ENCODE measurements around the gene SMAD5.

The SMAD5 gene

GRCh38 chr5:136159457-136159856, 26.8 kb downstream of the SMAD5 start:
- H3K27me3 ChIP-seq (replicated peaks; ENCODE audit: insufficient read depth, low read length) = no peaks in the 10 kb centered on the region
- H3K9ac ChIP-seq (ENCODE audit: low read length) = no peak overlapping the region
- peaks cover 5% of the 10 kb centered on the region; the same call in 1 of the 2 replicates for H3K4me1 ChIP-seq (ENCODE audit: low read length)
- peaks cover 68% of the 10 kb centered on the region for H3K79me2 ChIP-seq (ENCODE audit: low read length)
- H3K27ac ChIP-seq (ENCODE audit: low read length) = no peak overlapping the region
- DNase-seq = peak; percentile 28
- peaks cover 3% of the 10 kb centered on the region; the same call in 1 of the 2 replicates for H4K20me1 ChIP-seq (ENCODE audit: insufficient read depth, low read length)
- 0 out of 2 replicates have a peak, but pooled peaks cover 5% of the 10 kb centered on the region for H3F3A ChIP-seq (ENCODE audit: insufficient read depth, low read length)
- H3K4me3 ChIP-seq (ENCODE audit: low read length) = no peak overlapping the region
- no peak for TF ChIP-seq EZH2phosphoT487 (IDR thresholded peaks at IDR 0.05; ENCODE audit: low read length)
- no peak for TF ChIP-seq CTCF (IDR thresholded peaks at IDR 0.05; ENCODE audit: low read length)
- TF ChIP-seq EZH2 (optimal IDR thresholded peaks at IDR 0.05; ENCODE audit: low read depth, low read length) = no peak
- no peaks in the 10 kb centered on the region for H3K9me2 ChIP-seq (replicated peaks; ENCODE audit: insufficient read depth, low read length)
- 0 out of 2 replicates have a peak overlapping the region, but pooled peaks have one; percentile 1 for H3K4me2 ChIP-seq (ENCODE audit: low read depth, low read length)
- no peak overlapping the region for H2AFZ ChIP-seq (ENCODE audit: low read length)
- H3K9me3 ChIP-seq (replicated peaks; ENCODE audit: insufficient read depth, low read length) = no peaks in the 10 kb centered on the region
- no peaks in the 10 kb centered on the region for H3K36me3 ChIP-seq (replicated peaks; ENCODE audit: insufficient read depth, low read length)

GRCh38 chr5:136162008-136162407, 29.4 kb downstream of the SMAD5 start:
- no peak overlapping the region for H2AFZ ChIP-seq (ENCODE audit: low read length)
- H3K79me2 ChIP-seq (ENCODE audit: low read length) = peaks cover 47% of the 10 kb centered on the region
- H3K27ac ChIP-seq (ENCODE audit: low read length) = no peak overlapping the region
- H3K4me2 ChIP-seq (ENCODE audit: low read depth, low read length) = no peak overlapping the region
- no peak for DNase-seq
- H3K27me3 ChIP-seq (replicated peaks; ENCODE audit: insufficient read depth, low read length) = no peaks in the 10 kb centered on the region
- peaks cover 12% of the 10 kb centered on the region for H3K4me1 ChIP-seq (ENCODE audit: low read length)
- H3K36me3 ChIP-seq (replicated peaks; ENCODE audit: insufficient read depth, low read length) = no peaks in the 10 kb centered on the region
- no peak overlapping the region for H3K4me3 ChIP-seq (ENCODE audit: low read length)
- peaks cover 10% of the 10 kb centered on the region; the same call in 1 of the 2 replicates for H3F3A ChIP-seq (ENCODE audit: insufficient read depth, low read length)
- H3K9me3 ChIP-seq (replicated peaks; ENCODE audit: insufficient read depth, low read length) = no peaks in the 10 kb centered on the region
- no peak overlapping the region for H3K9ac ChIP-seq (ENCODE audit: low read length)
- H3K9me2 ChIP-seq (replicated peaks; ENCODE audit: insufficient read depth, low read length) = no peaks in the 10 kb centered on the region
- H4K20me1 ChIP-seq (ENCODE audit: insufficient read depth, low read length) = peaks cover 3% of the 10 kb centered on the region; the same call in 1 of the 2 replicates
- TF ChIP-seq CTCF (IDR thresholded peaks at IDR 0.05; ENCODE audit: low read length) (no peak), EZH2 (optimal IDR thresholded peaks at IDR 0.05; ENCODE audit: low read depth, low read length) (no peak), EZH2phosphoT487 (IDR thresholded peaks at IDR 0.05; ENCODE audit: low read length) (no peak)

GRCh38 chr5:136164226-136164625, 31.6 kb downstream of the SMAD5 start:
- Histone ChIP-seq H3K4me3 (ENCODE audit: low read length) (no peak overlapping the region), H3K27me3 (replicated peaks; ENCODE audit: insufficient read depth, low read length) (no peaks in the 10 kb centered on the region), H3K27ac (ENCODE audit: low read length) (peak overlapping the region; percentile 41; the same call in 1 of the 2 replicates), H3K9me3 (replicated peaks; ENCODE audit: insufficient read depth, low read length) (no peaks in the 10 kb centered on the region), H4K20me1 (ENCODE audit: insufficient read depth, low read length) (no peaks in the 10 kb centered on the region; the same call in 1 of the 2 replicates), H3K4me2 (ENCODE audit: low read depth, low read length) (peak overlapping the region; percentile 36; the same call in 1 of the 2 replicates), H3F3A (ENCODE audit: insufficient read depth, low read length) (peaks cover 12% of the 10 kb centered on the region; the same call in 1 of the 2 replicates), H3K9me2 (replicated peaks; ENCODE audit: insufficient read depth, low read length) (no peaks in the 10 kb centered on the region), H3K36me3 (replicated peaks; ENCODE audit: insufficient read depth, low read length) (0 out of 2 replicates have a peak, but pooled peaks cover 3% of the 10 kb centered on the region), H3K79me2 (ENCODE audit: low read length) (peaks cover 50% of the 10 kb centered on the region), H2AFZ (ENCODE audit: low read length) (no peak overlapping the region), H3K9ac (ENCODE audit: low read length) (no peak overlapping the region), H3K4me1 (ENCODE audit: low read length) (peaks cover 15% of the 10 kb centered on the region)
- peak; percentile 21 for DNase-seq
- TF ChIP-seq EZH2 (optimal IDR thresholded peaks at IDR 0.05; ENCODE audit: low read depth, low read length) (no peak), EZH2phosphoT487 (IDR thresholded peaks at IDR 0.05; ENCODE audit: low read length) (no peak), CTCF (IDR thresholded peaks at IDR 0.05; ENCODE audit: low read length) (no peak)
